WI38 (cell line): ENCODE measurements around the gene TLE2.

Experiments
- H3K4me3 ChIP-seq: 2 replicates; pipeline ENCODE4 v1.5.1; 2011; ENCODE audit warnings: low read depth, mild to moderate bottlenecking, control low read depth, low read length
- TF ChIP-seq, protein P1 (sequence below): IDR thresholded peaks from 2 replicates; pipeline ENCODE4 v1.5.1; 2012; ENCODE audit warnings: low read depth, mild to moderate bottlenecking, control low read depth, low read length

TLE2 gene

GRCh38 chr19:3026768-3027167, 2.3 kb downstream of the TLE2 start:
- TF ChIP-seq, protein P1, sequence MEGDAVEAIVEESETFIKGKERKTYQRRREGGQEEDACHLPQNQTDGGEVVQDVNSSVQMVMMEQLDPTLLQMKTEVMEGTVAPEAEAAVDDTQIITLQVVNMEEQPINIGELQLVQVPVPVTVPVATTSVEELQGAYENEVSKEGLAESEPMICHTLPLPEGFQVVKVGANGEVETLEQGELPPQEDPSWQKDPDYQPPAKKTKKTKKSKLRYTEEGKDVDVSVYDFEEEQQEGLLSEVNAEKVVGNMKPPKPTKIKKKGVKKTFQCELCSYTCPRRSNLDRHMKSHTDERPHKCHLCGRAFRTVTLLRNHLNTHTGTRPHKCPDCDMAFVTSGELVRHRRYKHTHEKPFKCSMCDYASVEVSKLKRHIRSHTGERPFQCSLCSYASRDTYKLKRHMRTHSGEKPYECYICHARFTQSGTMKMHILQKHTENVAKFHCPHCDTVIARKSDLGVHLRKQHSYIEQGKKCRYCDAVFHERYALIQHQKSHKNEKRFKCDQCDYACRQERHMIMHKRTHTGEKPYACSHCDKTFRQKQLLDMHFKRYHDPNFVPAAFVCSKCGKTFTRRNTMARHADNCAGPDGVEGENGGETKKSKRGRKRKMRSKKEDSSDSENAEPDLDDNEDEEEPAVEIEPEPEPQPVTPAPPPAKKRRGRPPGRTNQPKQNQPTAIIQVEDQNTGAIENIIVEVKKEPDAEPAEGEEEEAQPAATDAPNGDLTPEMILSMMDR, result no peak
- H3K4me3 ChIP-seq, result no peak overlapping the region

GRCh38 chr19:3025549-3025886, 3.6 kb downstream of the TLE2 start:
- H3K4me3 ChIP-seq, result no peak overlapping the region
- TF ChIP-seq, protein P1, result no peak

- TF ChIP-seq, protein P1, result no peak
- H3K4me3 ChIP-seq, result no peak overlapping the region
Measured at GRCh38 chr19:3024870-3025548, 4.1 kb downstream of the TLE2 start.

DNA sequence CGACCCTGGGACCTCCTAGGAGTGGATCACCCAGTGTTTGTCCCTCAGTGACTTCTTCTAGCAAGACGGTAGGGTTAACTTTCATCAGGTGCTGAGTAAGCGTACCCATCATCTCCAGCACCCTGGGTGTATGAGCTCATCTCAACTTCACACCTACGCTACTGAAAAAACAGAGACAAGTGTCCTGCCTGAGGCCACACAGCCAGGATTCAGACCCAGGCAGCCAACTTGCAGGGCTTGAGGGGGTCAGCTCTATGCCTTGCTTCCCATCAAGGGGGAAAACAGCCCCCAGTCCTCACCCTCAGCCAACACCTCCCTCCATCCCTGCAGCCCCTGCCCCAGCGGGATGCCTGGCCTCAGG, 4.6 kb downstream of the TLE2 start:
- H3K4me3 ChIP-seq, result no peak overlapping the region
- TF ChIP-seq, protein P1, result no peak

- TF ChIP-seq, protein P1, result no peak
- no peak overlapping the region for H3K4me3 ChIP-seq
Measured at GRCh38 chr19:3020321-3020960, 8.6 kb downstream of the TLE2 start.

DNA sequence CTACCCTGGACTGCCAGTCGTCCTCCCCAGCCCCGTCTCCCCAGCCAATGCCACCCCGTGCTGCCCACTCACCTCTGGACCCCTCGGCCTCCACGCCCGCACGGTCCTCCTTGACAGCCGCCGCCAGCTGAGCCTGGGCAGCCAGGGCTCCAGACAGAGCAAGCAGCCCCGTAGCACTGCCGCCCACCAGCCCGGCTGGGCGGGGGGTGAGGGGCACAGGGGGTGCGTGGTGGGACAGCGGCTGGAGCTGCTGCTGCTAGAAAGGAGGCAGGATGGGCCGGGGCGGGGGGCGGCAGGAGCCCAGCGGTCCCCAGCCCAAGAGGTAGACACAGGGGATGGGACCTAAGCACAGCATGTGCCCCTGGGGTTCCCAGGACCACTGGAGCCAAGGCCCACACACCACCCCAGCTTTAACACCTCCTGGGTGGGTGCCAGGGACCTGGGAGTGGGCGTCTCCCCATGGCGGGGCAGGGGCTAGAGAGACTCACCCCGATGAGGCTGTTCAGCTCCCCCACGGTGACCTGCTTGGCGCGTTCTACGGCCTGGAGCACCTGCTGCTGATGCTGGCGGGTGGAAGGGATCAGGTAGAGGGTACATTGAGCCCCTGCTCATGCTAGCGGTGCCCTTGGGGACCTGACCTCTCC, 9.7 kb downstream of the TLE2 start:
- H3K4me3 ChIP-seq, result no peak overlapping the region
- TF ChIP-seq, protein P1, result no peak

GRCh38 chr19:3017923-3018322, 11.2 kb downstream of the TLE2 start:
- TF ChIP-seq, protein P1, result no peak

More at GRCh38 chr19:3017923-3018322, 11.2 kb downstream of the TLE2 start:
- no peak overlapping the region for H3K4me3 ChIP-seq
